Gastrocnemius medialis (tissue), 4 donors: ENCODE results near the gene ZSCAN18. TPM values are rescaled to one million over a fixed set of nuclear protein-coding genes. Genes with fewer than 3 reads are reported as not detected.
A peak's percentile ranks its signal among the peaks of the same experiment; 100 is the strongest.
"Not testable (repeated sequence)": the region's sequence is repeated elsewhere in the genome, so short reads cannot be mapped to it uniquely, and the experiment has no call there.

Experiments used
- ATAC-seq, 2 donors: fragments of 150-250 bp; one replicate each; pipeline ENCODE4 v1.9.1; 2016
- DNase-seq, 2 donors: peaks; one replicate each; pipeline ENCODE4 v3.0.0-alpha.2; 2019
- H3K27ac ChIP-seq, 4 donors: fragments of 200-600 bp; sonication (generic); 1 replicate in 1 of 4; 2 replicates in 3 of 4; pipeline ENCODE4 v1.5.1; 2016 to 2018; ENCODE audit warnings: mild to moderate bottlenecking in 2 of 4, moderate library complexity in 1 of 4
- H3K27me3 ChIP-seq, 3 donors: fragments of 200-600 bp; sonication (generic) in 2 of 3; 1 replicate in 1 of 3; 2 replicates in 2 of 3; pipeline versions ENCODE4 v1.5.1 to v1.6.0; 2016 to 2019; ENCODE audit warnings: mild to moderate bottlenecking in 1 of 3, moderate library complexity in 1 of 3
- H3K36me3 ChIP-seq, 2 donors: fragments of 200-600 bp; sonication (generic) in 1 of 2; one replicate each; pipeline ENCODE4 v1.5.1; 2017 to 2018
- H3K4me1 ChIP-seq, 2 donors: fragments of 200-600 bp; sonication (generic) in 1 of 2; one replicate each; pipeline ENCODE4 v1.5.1; 2016 to 2017; ENCODE audit warnings: mild to moderate bottlenecking in 2 of 2
- H3K4me3 ChIP-seq, 4 donors: fragments of 200-600 bp; sonication (generic) in 3 of 4; 1 replicate in 1 of 4; 2 replicates in 3 of 4; pipeline ENCODE4 v1.5.1; 2016 to 2019; ENCODE audit warnings: mild to moderate bottlenecking in 2 of 4
- H3K9me3 ChIP-seq, 3 donors: fragments of 200-600 bp; sonication (generic) in 2 of 3; 1 replicate in 1 of 3; 2 replicates in 2 of 3; pipeline ENCODE4 v1.5.1; 2016 to 2019
- POLR2A ChIP-seq, 2 donors: fragments of 450-650 bp; IDR thresholded peaks; one replicate each; pipeline ENCODE4 v1.6.1; 2017; ENCODE audit warnings: antibody characterized with exemption in 2 of 2, mild to moderate bottlenecking in 2 of 2, moderate library complexity in 2 of 2
- in situ Hi-C, 4 donors: fragments of 200-750 bp; cut with MboI; loops; one replicate each; pipeline versions ENCODE4 v1.15.0 to v1.8.0; 2017; ENCODE audit warnings: low sequenced_read_pairs in 4 of 4
- intact Hi-C: fragments of 100-400 bp; cut with DNase I; formaldehyde crosslinking; loops from one replicate; pipeline ENCODE4 v1.15.1; 2023; ENCODE audit warnings: low total_unique reads
- total RNA-seq, 4 donors: library from RNA; depleted of rRNA; stranded (reverse); fragments of >200 nt; gene quantifications; one replicate each; pipeline versions ENCODE4 v1.1.0 to v1.2.3, GENCODE V29; 2016
- TF ChIP-seq, protein P1 (sequence below), 5 experiments: fragments of 450-650 bp in 3 of 5; fragments of 200-600 bp in 2 of 5; sonication (generic) in 2 of 5; IDR thresholded peaks in 4 of 5; conservative IDR thresholded peaks in 1 of 5; 1 replicate in 4 of 5; 2 replicates in 1 of 5; pipeline ENCODE4 v1.5.1; 2016 to 2019; ENCODE audit warnings: antibody characterized with exemption in 5 of 5, mild to moderate bottlenecking in 3 of 5, moderate library complexity in 3 of 5

Gene ZSCAN18, protein sequence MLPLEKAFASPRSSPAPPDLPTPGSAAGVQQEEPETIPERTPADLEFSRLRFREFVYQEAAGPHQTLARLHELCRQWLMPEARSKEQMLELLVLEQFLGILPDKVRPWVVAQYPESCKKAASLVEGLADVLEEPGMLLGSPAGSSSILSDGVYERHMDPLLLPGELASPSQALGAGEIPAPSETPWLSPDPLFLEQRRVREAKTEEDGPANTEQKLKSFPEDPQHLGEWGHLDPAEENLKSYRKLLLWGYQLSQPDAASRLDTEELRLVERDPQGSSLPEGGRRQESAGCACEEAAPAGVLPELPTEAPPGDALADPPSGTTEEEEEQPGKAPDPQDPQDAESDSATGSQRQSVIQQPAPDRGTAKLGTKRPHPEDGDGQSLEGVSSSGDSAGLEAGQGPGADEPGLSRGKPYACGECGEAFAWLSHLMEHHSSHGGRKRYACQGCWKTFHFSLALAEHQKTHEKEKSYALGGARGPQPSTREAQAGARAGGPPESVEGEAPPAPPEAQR
- total RNA-seq = 10 to 100 TPM; 11.2 to 20.6 (median 15.2) TPM

- Histone ChIP-seq H3K36me3 (no peaks in the 10 kb centered on the region), H3K4me3 (peak within 1 kb of the TSS; percentile 85 to 99 (median 98)), H3K27ac (peak within 1 kb of the TSS; percentile 83 to 89 (median 86)), H3K9me3 (peaks cover 0 to 6% (median 3%) of the 10 kb centered on the region in 3 donors), H3K27me3 (no peaks in the 10 kb centered on the region), H3K4me1 (peaks cover 5 to 9% of the 10 kb centered on the region in 2 donors)
- TF ChIP-seq, protein P1, sequence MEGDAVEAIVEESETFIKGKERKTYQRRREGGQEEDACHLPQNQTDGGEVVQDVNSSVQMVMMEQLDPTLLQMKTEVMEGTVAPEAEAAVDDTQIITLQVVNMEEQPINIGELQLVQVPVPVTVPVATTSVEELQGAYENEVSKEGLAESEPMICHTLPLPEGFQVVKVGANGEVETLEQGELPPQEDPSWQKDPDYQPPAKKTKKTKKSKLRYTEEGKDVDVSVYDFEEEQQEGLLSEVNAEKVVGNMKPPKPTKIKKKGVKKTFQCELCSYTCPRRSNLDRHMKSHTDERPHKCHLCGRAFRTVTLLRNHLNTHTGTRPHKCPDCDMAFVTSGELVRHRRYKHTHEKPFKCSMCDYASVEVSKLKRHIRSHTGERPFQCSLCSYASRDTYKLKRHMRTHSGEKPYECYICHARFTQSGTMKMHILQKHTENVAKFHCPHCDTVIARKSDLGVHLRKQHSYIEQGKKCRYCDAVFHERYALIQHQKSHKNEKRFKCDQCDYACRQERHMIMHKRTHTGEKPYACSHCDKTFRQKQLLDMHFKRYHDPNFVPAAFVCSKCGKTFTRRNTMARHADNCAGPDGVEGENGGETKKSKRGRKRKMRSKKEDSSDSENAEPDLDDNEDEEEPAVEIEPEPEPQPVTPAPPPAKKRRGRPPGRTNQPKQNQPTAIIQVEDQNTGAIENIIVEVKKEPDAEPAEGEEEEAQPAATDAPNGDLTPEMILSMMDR (IDR thresholded peaks at IDR 0.05 in 4 of 5, conservative IDR thresholded peaks at IDR 0.05 in 1 of 5) = no peak
- peak; percentile 28 to 35 for TF ChIP-seq POLR2A (IDR thresholded peaks at IDR 0.05)
- ATAC-seq = peak; percentile 98 to 99
- intact Hi-C loops (loop anchor here (1.0 to 5.0 kb wide), 4 partner anchors 39 to 1706 kb away; partner anchors contain the start of genes ZNF135, ZNF274, ZNF582 and ZNF606), in situ Hi-C loops (no loop called here)
- DNase-seq = peak; percentile 89 to 92
Measured at GRCh38 chr19:58097781-58098681, at the start of gene ZSCAN18. TSS of gene ZSCAN18 (minus strand) at chr19:58098231. CDS start at chr19:58090267, 7,964 bp downstream.

DNA sequence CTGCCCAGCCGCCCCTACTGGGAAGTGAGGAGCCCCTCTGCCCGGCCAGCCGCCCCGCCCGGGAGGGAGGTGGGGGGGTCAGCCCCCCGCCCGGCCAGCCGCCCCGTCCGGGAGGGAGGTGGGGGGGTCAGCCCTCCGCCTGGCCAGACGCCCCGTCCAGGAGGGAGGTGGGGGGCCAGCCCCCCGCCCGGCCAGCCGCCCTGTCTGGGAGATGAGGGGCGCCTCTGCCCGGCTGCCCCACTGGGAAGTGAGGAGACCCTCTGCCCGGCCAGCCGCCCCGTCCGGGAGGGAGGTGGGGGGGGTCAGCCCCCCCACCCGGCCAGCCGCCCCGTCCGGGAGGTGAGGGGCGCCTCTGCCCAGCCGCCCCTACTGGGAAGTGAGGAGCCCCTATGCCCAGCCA, 49.4 kb upstream of the ZSCAN18 start:
- intact Hi-C loops, H3K36me3 ChIP-seq, H3K27ac ChIP-seq, H3K4me1 ChIP-seq, H3K4me3 ChIP-seq, in situ Hi-C loops, DNase-seq, ATAC-seq: not testable (repeated sequence)
- peaks cover 3 to 13% (median 12%) of the 10 kb centered on the region in 3 donors for H3K9me3 ChIP-seq
- peaks cover 0 to 19% (median 0%) of the 10 kb centered on the region in 3 donors for H3K27me3 ChIP-seq

DNA sequence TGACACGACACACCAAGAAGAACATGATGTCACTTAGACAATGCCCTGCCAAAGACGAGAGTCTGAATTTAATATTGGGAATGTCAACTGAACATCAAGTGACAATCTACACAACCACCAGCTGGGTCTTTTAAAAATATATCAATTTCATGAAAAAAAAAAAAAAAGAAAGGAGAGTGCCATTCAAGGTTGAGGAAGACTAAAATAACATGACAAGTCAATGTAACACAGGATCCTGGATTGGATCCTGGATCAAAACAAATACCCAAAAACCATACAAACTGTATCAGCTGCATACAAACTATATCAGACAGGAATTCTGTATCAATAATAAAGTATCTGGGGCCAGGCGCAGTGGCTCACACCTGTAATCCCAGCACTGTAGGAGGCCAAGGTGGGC, 47.8 kb upstream of the ZSCAN18 start:
- Histone ChIP-seq H3K27me3 (peaks cover 0 to 19% (median 0%) of the 10 kb centered on the region in 3 donors), H3K4me3 (peak overlapping the region in 1 of 4 donors; percentile 16), H3K9me3 (peaks cover 3 to 27% (median 15%) of the 10 kb centered on the region in 3 donors), H3K36me3 (peaks cover 0 to 24% of the 10 kb centered on the region in 2 donors), H3K4me1 (no peaks in the 10 kb centered on the region), H3K27ac (no peak overlapping the region)
- in situ Hi-C loops (no loop called here), intact Hi-C loops (no loop called here)
- TF ChIP-seq, protein P1 (IDR thresholded peaks at IDR 0.05 in 4 of 5, conservative IDR thresholded peaks at IDR 0.05 in 1 of 5) = no peak
- TF ChIP-seq POLR2A (IDR thresholded peaks at IDR 0.05) = no peak
- DNase-seq (no peak), ATAC-seq (no peak)

DNA sequence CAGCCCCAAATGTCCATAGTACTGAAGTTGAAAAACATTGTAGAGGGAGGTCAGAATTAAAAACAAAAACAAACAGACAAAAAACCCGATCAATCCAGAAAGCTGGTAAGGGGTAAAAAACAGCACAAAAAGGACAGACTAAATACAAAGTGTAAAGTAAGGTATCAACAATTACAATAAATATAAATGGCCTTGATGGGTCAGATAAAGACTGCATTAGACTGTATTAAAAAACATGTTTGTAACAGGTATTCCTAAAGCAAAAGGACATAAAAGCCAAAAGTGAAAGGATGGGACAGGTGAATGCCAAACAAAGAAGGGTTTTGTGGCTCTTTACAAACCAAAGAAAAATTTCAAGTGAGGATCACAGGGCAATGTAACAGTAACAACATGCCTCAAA, 36.2 kb upstream of the ZSCAN18 start:
- Histone ChIP-seq H3K4me1 (no peaks in the 10 kb centered on the region), H3K27ac (no peak overlapping the region), H3K36me3 (peaks cover 2 to 92% of the 10 kb centered on the region in 2 donors), H3K27me3 (no peaks in the 10 kb centered on the region), H3K9me3 (peaks cover 0 to 69% (median 26%) of the 10 kb centered on the region in 3 donors), H3K4me3 (no peak overlapping the region)
- DNase-seq (no peak), ATAC-seq (no peak)
- in situ Hi-C loops (no loop called here), intact Hi-C loops (no loop called here)
- TF ChIP-seq POLR2A (IDR thresholded peaks at IDR 0.05) = no peak

DNA sequence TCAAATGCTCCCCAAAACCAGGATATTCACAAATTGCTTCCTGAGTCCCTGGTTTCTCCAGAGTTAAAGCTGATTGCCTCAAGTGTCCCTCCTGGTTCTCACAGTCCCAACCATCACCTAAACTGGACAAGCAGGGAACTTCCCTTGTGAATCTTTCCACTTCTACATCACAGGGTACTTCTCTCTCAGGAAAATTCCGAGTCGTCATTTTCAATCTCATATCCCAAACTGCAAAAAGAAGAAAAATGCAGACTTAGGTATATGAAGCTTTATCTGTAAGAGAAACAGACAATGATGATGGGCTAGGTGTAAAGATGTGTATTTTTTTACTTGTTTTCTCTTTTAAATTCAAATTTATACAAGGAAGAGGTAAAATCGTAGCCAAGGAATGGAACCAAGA, 31.3 kb upstream of the ZSCAN18 start:
- no peak overlapping the region for H3K27ac ChIP-seq
- H3K9me3 ChIP-seq = peaks cover 23 to 71% (median 55%) of the 10 kb centered on the region in 3 donors
- ATAC-seq = no peak
- H3K36me3 ChIP-seq = peaks cover 9 to 74% of the 10 kb centered on the region in 2 donors
- H3K27me3 ChIP-seq = peaks cover 0 to 3% (median 0%) of the 10 kb centered on the region in 3 donors
- DNase-seq = no peak
- H3K4me3 ChIP-seq = peak overlapping the region in 2 of 4 donors; percentile 8 to 32
- TF ChIP-seq, protein P1 (IDR thresholded peaks at IDR 0.05 in 4 of 5, conservative IDR thresholded peaks at IDR 0.05 in 1 of 5) = no peak
- TF ChIP-seq POLR2A (IDR thresholded peaks at IDR 0.05) = no peak
- H3K4me1 ChIP-seq = no peaks in the 10 kb centered on the region
- in situ Hi-C loops = no loop called here
- intact Hi-C loops = no loop called here
